IPS DF 6.9 (cell line): ENCODE results near the gene GAD1.

ENCODE experiments used
- DNase-seq: peaks from one replicate; pipeline ENCODE4 v3.0.0-alpha.2; 2013; ENCODE audit warnings: low read depth, low spot score
- H3K27ac ChIP-seq: one replicate; pipeline ENCODE4 v1.5.1; 2013; ENCODE audit warnings: low read length, control low read depth
- H3K27me3 ChIP-seq: 2 replicates; pipeline ENCODE4 v1.6.1; 2013; ENCODE audit warnings: mild to moderate bottlenecking, low read length; ENCODE audit not compliant: control insufficient read depth, insufficient read depth
- H3K36me3 ChIP-seq: 2 replicates; pipeline ENCODE4 v1.6.1; 2013; ENCODE audit warnings: low read length; ENCODE audit not compliant: control insufficient read depth, insufficient read depth
- H3K4me1 ChIP-seq: 2 replicates; pipeline ENCODE4 v1.6.1; 2013; ENCODE audit warnings: low read length; ENCODE audit not compliant: control insufficient read depth, insufficient read depth
- H3K4me3 ChIP-seq: 2 replicates; pipeline ENCODE4 v1.5.1; 2013; ENCODE audit warnings: mild to moderate bottlenecking, low read length
- H3K9me3 ChIP-seq: 2 replicates; pipeline ENCODE4 v1.6.1; 2013; ENCODE audit warnings: low read length, inconsistent platforms; ENCODE audit not compliant: control insufficient read depth, insufficient read depth
- WGBS: extraction: QIAGEN DNeasy Blood & Tissue Kit; methylation state at CpG from one replicate; pipeline ENCODE4 v1.1.7; 2013; ENCODE audit warnings: mixed read lengths, missing lambda C conversion rate; ENCODE audit not compliant: insufficient read length, insufficient coverage; 5-methylcytosine and 5-hydroxymethylcytosine counted together

The GAD1 gene

GRCh38 chr2:170895023-170895757 is 78.5 kb downstream of the GAD1 start:
- no peaks in the 10 kb centered on the region for H3K4me1 ChIP-seq
- H3K36me3 ChIP-seq: no peaks in the 10 kb centered on the region
- no peak overlapping the region for H3K27ac ChIP-seq
- no peaks in the 10 kb centered on the region for H3K9me3 ChIP-seq
- WGBS: no CpG with 5 or more reads among the region's 3 CpGs
- no peaks in the 10 kb centered on the region for H3K27me3 ChIP-seq
- no peak overlapping the region for H3K4me3 ChIP-seq
- DNase-seq: no peak

GRCh38 chr2:170896622-170897021 is 79.9 kb downstream of the GAD1 start:
- WGBS: no CpG with 5 or more reads among the region's 4 CpGs

GRCh38 chr2:170897108-170897507 is 80.4 kb downstream of the GAD1 start:
- WGBS: no CpG with 5 or more reads among the region's 6 CpGs
- Histone ChIP-seq H3K9me3 (no peaks in the 10 kb centered on the region), H3K27ac (no peak overlapping the region), H3K36me3 (no peaks in the 10 kb centered on the region), H3K4me3 (no peak overlapping the region), H3K4me1 (no peaks in the 10 kb centered on the region), H3K27me3 (no peaks in the 10 kb centered on the region)
- DNase-seq: no peak

More at GRCh38 chr2:170896622-170897021, 79.9 kb downstream of the GAD1 start:
- Histone ChIP-seq H3K36me3 (no peaks in the 10 kb centered on the region), H3K27me3 (no peaks in the 10 kb centered on the region), H3K9me3 (no peaks in the 10 kb centered on the region), H3K27ac (no peak overlapping the region), H3K4me3 (no peak overlapping the region), H3K4me1 (no peaks in the 10 kb centered on the region)
- no peak for DNase-seq

- Histone ChIP-seq H3K36me3 (no peaks in the 10 kb centered on the region), H3K27ac (no peak overlapping the region), H3K9me3 (no peaks in the 10 kb centered on the region), H3K27me3 (no peaks in the 10 kb centered on the region), H3K4me3 (no peak overlapping the region), H3K4me1 (no peaks in the 10 kb centered on the region)
- no peak for DNase-seq
- no CpG with 5 or more reads among the region's 5 CpGs for WGBS
Observed at GRCh38 chr2:170905864-170906263, 89.2 kb downstream of the GAD1 start.
